CD4-positive, alpha-beta memory T cell (primary cell): ENCODE measurements around the gene CDKAL1. TPM values are rescaled to one million over a fixed set of nuclear protein-coding genes. Genes with fewer than 3 reads are reported as not detected.

Experiments used
- CTCF ChIA-PET: fragments of 350-600 bp; sonication (Branson Sonifier 250); formaldehyde crosslinking; loops from one replicate; lab custom pipeline; 2021; ENCODE audit warnings: inconsistent platforms; ENCODE audit not compliant: partially characterized antibody; lab: Charles Lee
- POLR2A ChIA-PET: fragments of 350-600 bp; sonication (Branson Sonifier 250); formaldehyde crosslinking; loops from one replicate; lab custom pipeline; 2021; ENCODE audit not compliant: partially characterized antibody; lab: Charles Lee
- DNase-seq, 5 donors: peaks; one replicate each; pipeline versions ENCODE4 v3.0.0 to v3.0.0-alpha.2; 2020 to 2022; ENCODE audit warnings: mixed read lengths in 1 of 5
- H3K27ac ChIP-seq: one replicate; pipeline ENCODE4 v1.7.0; 2013; ENCODE audit warnings: low read depth, low read length
- H3K27me3 ChIP-seq: 2 replicates; pipeline ENCODE4 v1.7.0; 2013; ENCODE audit warnings: mild to moderate bottlenecking, low read length, moderate library complexity; ENCODE audit not compliant: insufficient read depth
- H3K36me3 ChIP-seq: 2 replicates; pipeline ENCODE4 v1.7.0; 2013; ENCODE audit warnings: mild to moderate bottlenecking, low read length, moderate library complexity; ENCODE audit not compliant: insufficient read depth
- H3K4me1 ChIP-seq: 2 replicates; pipeline ENCODE4 v1.7.0; 2013; ENCODE audit warnings: mild to moderate bottlenecking, low read length, moderate library complexity; ENCODE audit not compliant: insufficient read depth
- H3K4me3 ChIP-seq, 2 donors: one replicate each; pipeline ENCODE4 v1.7.0; 2013; ENCODE audit warnings: low read length in 2 of 2, mild to moderate bottlenecking in 1 of 2
- H3K9me3 ChIP-seq, 2 donors: one replicate each; pipeline ENCODE4 v1.7.0; 2013; ENCODE audit warnings: low read length in 2 of 2, control low read depth in 1 of 2; ENCODE audit not compliant: control insufficient read depth in 1 of 2
- H3K27ac Mint-ChIP-seq, 7 donors: one replicate each; pipeline ENCODE4 v1.8.0; 2020 to 2021; ENCODE audit warnings: mixed read lengths in 7 of 7, mild to moderate bottlenecking in 6 of 7, inconsistent platforms in 3 of 7, moderate library complexity in 3 of 7
- H3K27me3 Mint-ChIP-seq, 2 donors: one replicate each; pipeline ENCODE4 v1.8.0; 2020 to 2021; ENCODE audit warnings: mixed read lengths in 2 of 2
- H3K36me3 Mint-ChIP-seq, 2 donors: one replicate each; pipeline ENCODE4 v1.8.0; 2020 to 2021; ENCODE audit warnings: mixed read lengths in 2 of 2, inconsistent platforms in 1 of 2, mild to moderate bottlenecking in 1 of 2
- H3K4me1 Mint-ChIP-seq, 4 donors: one replicate each; pipeline ENCODE4 v1.8.0; 2020 to 2021; ENCODE audit warnings: mixed read lengths in 4 of 4, mild to moderate bottlenecking in 1 of 4
- H3K4me3 Mint-ChIP-seq, 8 donors: one replicate each; pipeline ENCODE4 v1.8.0; 2020 to 2021; ENCODE audit warnings: mixed read lengths in 8 of 8, mild to moderate bottlenecking in 7 of 8, moderate library complexity in 6 of 8, inconsistent platforms in 3 of 8
- H3K9me3 Mint-ChIP-seq, 8 donors: one replicate each; pipeline ENCODE4 v1.8.0; 2020 to 2021; ENCODE audit warnings: mixed read lengths in 8 of 8, mild to moderate bottlenecking in 5 of 8, inconsistent platforms in 3 of 8, moderate library complexity in 1 of 8
- intact Hi-C: fragments of 100-400 bp; cut with micrococcal nuclease; formaldehyde crosslinking; loops from one replicate; pipeline ENCODE4 v1.15.1; 2023
- polyA plus RNA-seq, 2 donors: library from polyadenylated mRNA; unstranded; fragments of 300-500 nt; fragmentation: Illumina TruSeq; gene quantifications; one replicate each; pipeline ENCODE4 v1.2.3, GENCODE V29; 2021
- total RNA-seq, 2 experiments: library from RNA; stranded (reverse); gene quantifications; one replicate each; pipeline ENCODE4 v1.2.3, GENCODE V29; 2021

The CDKAL1 gene
- total and polyA plus RNA-seq, 4 experiments from 2014 or later = 22.3 to 41.8 (median 26.8) TPM

DNA sequence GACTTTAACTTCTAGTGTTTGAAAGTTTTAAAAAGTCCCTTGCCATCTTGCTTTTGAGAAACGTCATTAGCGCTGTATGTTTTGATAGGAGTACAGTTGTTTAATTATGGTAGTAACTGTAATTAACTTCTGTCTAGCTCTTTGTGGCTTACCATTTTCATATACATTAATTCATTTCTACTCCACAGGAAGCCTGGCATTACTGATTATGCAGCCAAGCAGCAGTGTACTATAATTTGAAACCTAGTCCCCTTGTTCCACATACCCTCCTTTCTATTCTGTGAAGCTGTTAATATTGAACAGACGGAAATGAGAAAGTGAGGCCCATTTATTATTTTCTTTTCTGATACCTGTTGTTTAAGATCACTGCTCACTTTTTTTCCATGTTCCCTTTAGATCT lies 235.4 kb downstream of the CDKAL1 start:
- POLR2A ChIA-PET = no interaction called here
- Histone ChIP-seq H3K27me3 (no peaks in the 10 kb centered on the region), H3K27ac (no peak overlapping the region), H3K9me3 (no peaks in the 10 kb centered on the region), H3K4me1 (no peaks in the 10 kb centered on the region), H3K36me3 (no peaks in the 10 kb centered on the region), H3K4me3 (no peak overlapping the region)
- Mint-ChIP-seq H3K27me3 (no peaks in the 10 kb centered on the region), H3K36me3 (peaks cover 25 to 30% of the 10 kb centered on the region in 2 donors), H3K27ac (no peak overlapping the region), H3K4me3 (no peak overlapping the region), H3K4me1 (peaks cover 0 to 1% (median 0%) of the 10 kb centered on the region in 4 donors), H3K9me3 (no peaks in the 10 kb centered on the region)
- CTCF ChIA-PET = no interaction called here
- no peak for DNase-seq
- intact Hi-C loops = no loop called here

DNA sequence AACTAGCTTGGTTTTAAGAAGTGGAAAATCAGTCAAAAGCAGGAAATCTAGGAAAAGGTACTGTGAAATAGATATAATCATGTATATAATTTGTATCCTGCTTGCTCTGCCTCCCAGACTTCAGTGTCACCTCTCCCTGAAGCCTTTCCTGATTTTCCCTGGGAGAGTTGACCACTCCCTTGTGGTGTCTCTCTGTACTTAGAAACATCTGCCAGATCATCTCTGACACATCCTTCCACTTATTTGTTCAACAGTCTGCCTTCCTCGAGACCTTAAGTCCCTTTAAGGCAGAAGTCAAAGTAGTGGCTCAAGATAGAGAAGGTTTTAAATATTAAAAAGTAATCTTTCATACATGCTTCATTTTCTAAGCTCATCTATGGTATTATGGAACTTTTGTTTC lies 236.5 kb downstream of the CDKAL1 start:
- ChIA-PET POLR2A (no interaction called here), CTCF (no interaction called here)
- Mint-ChIP-seq H3K9me3 (no peaks in the 10 kb centered on the region), H3K4me3 (no peak overlapping the region), H3K36me3 (peaks cover 23 to 26% of the 10 kb centered on the region in 2 donors), H3K27ac (no peak overlapping the region), H3K27me3 (no peaks in the 10 kb centered on the region), H3K4me1 (no peaks in the 10 kb centered on the region)
- Histone ChIP-seq H3K4me1 (no peaks in the 10 kb centered on the region), H3K9me3 (no peaks in the 10 kb centered on the region), H3K27me3 (no peaks in the 10 kb centered on the region), H3K27ac (no peak overlapping the region), H3K4me3 (no peak overlapping the region), H3K36me3 (no peaks in the 10 kb centered on the region)
- DNase-seq = no peak
- intact Hi-C loops = no loop called here

DNA sequence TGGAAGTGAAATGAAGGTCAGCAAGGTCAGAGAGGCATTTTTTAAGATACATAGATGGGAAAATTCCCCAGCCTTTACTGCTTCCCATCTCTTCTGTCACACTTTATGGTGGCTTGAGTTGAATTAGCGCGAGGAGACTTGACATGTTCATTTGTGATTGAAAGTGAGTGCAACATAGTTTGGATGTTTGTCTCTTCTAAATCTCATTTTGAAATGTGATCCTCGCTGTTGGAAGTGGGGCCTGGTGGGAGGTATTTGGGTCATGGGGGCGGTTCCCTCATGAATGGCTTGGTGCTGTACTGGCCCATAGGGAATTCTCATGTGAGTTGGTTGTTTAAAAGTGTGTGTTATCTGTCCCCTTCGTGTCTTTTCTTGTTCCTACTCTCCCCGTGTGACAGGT lies 237.2 kb downstream of the CDKAL1 start:
- no peak overlapping the region for H3K4me3 Mint-ChIP-seq
- H3K9me3 Mint-ChIP-seq = no peaks in the 10 kb centered on the region
- POLR2A ChIA-PET = no interaction called here
- no peak overlapping the region for H3K27ac Mint-ChIP-seq
- Histone ChIP-seq H3K36me3 (no peaks in the 10 kb centered on the region), H3K4me1 (no peaks in the 10 kb centered on the region), H3K9me3 (no peaks in the 10 kb centered on the region), H3K27ac (no peak overlapping the region), H3K27me3 (no peaks in the 10 kb centered on the region), H3K4me3 (no peak overlapping the region)
- H3K4me1 Mint-ChIP-seq = no peaks in the 10 kb centered on the region
- CTCF ChIA-PET = no interaction called here
- intact Hi-C loops = no loop called here
- H3K27me3 Mint-ChIP-seq = no peaks in the 10 kb centered on the region
- DNase-seq = no peak
- H3K36me3 Mint-ChIP-seq = peaks cover 21 to 29% of the 10 kb centered on the region in 2 donors

DNA sequence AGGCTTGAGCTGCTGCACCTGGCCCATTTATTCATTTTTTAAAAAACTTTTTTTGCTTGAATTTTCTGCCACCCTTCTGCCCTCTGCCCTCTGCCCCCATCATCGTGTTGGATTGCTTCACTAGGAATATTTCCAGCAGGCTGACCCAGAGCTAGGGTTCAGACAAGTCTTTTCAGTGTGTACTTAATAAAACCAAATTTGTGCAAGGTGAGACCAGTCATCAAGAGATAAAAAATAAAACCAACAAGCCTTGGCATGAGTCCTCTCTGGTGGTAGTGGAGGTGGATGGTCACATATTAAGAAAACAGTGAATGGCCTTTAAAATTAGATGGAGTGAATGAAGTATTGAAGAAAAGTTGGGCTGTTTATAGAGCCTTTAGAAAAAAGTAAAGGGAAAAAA lies 239.6 kb downstream of the CDKAL1 start:
- Mint-ChIP-seq H3K4me1 (no peaks in the 10 kb centered on the region), H3K9me3 (no peaks in the 10 kb centered on the region), H3K4me3 (no peak overlapping the region), H3K27ac (peak overlapping the region in 1 of 7 donors; percentile 47), H3K36me3 (peaks cover 19 to 39% of the 10 kb centered on the region in 2 donors), H3K27me3 (no peaks in the 10 kb centered on the region)
- no peak for DNase-seq
- ChIA-PET CTCF (no interaction called here), POLR2A (no interaction called here)
- H3K9me3 ChIP-seq = no peaks in the 10 kb centered on the region
- intact Hi-C loops = no loop called here
- H3K4me1 ChIP-seq = no peaks in the 10 kb centered on the region
- H3K36me3 ChIP-seq = no peaks in the 10 kb centered on the region
- H3K27me3 ChIP-seq = no peaks in the 10 kb centered on the region
- no peak overlapping the region for H3K27ac ChIP-seq
- no peak overlapping the region for H3K4me3 ChIP-seq

DNA sequence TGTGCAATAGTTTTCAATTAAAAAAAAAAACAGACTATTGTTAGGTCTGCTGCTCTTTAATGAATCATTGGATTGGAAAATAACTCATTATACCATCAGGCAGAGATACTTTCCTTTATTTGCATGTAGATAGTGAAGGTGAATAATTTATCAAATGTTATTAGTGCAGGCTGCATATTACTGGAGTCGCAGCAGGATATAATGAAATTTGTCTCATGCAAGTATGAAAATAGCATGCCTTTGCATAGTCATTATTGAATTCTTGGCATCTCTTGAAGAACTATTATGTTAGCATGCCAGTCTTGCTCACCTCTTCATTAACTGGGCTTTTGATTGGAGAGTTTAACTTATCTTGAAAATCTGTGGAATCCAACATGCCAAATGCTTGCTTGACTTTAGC lies 241.7 kb downstream of the CDKAL1 start:
- DNase-seq = no peak
- Mint-ChIP-seq H3K4me3 (no peak overlapping the region), H3K27ac (no peak overlapping the region), H3K36me3 (peaks cover 16 to 36% of the 10 kb centered on the region in 2 donors), H3K27me3 (no peaks in the 10 kb centered on the region), H3K4me1 (no peaks in the 10 kb centered on the region), H3K9me3 (no peaks in the 10 kb centered on the region)
- H3K27me3 ChIP-seq = no peaks in the 10 kb centered on the region
- H3K4me1 ChIP-seq = no peaks in the 10 kb centered on the region
- H3K36me3 ChIP-seq = no peaks in the 10 kb centered on the region
- no peaks in the 10 kb centered on the region for H3K9me3 ChIP-seq
- intact Hi-C loops = no loop called here
- H3K4me3 ChIP-seq = no peak overlapping the region
- ChIA-PET CTCF (no interaction called here), POLR2A (no interaction called here)
- H3K27ac ChIP-seq = no peak overlapping the region

DNA sequence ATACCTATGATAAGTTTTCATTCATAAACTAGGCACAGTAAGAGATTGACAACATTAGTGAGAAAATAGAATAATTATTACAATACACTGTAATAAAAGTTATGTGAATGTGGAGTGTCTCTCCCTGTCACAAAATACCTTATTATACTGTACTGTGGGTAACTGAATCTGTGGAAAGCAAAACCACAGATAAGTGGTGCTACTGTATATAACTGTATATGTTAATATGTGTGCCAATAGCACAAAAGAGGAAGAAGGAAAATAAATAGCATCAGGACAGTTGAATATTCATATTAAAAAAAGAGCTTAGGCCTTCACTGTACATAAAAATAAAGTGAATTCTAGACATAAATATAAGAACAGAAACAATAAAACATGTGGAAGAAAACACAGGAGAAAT lies 243.5 kb downstream of the CDKAL1 start:
- POLR2A ChIA-PET = no interaction called here
- H3K36me3 ChIP-seq = no peaks in the 10 kb centered on the region
- H3K27ac Mint-ChIP-seq = no peak overlapping the region
- H3K4me1 Mint-ChIP-seq = no peaks in the 10 kb centered on the region
- H3K9me3 ChIP-seq = no peaks in the 10 kb centered on the region
- no peak for DNase-seq
- CTCF ChIA-PET = no interaction called here
- no peaks in the 10 kb centered on the region for H3K27me3 ChIP-seq
- no peaks in the 10 kb centered on the region for H3K27me3 Mint-ChIP-seq
- H3K9me3 Mint-ChIP-seq = no peaks in the 10 kb centered on the region
- no peak overlapping the region for H3K27ac ChIP-seq
- no peak overlapping the region for H3K4me3 Mint-ChIP-seq
- H3K4me1 ChIP-seq = no peaks in the 10 kb centered on the region
- H3K36me3 Mint-ChIP-seq = peaks cover 26 to 39% of the 10 kb centered on the region in 2 donors
- H3K4me3 ChIP-seq = no peak overlapping the region
- intact Hi-C loops = no loop called here

DNA sequence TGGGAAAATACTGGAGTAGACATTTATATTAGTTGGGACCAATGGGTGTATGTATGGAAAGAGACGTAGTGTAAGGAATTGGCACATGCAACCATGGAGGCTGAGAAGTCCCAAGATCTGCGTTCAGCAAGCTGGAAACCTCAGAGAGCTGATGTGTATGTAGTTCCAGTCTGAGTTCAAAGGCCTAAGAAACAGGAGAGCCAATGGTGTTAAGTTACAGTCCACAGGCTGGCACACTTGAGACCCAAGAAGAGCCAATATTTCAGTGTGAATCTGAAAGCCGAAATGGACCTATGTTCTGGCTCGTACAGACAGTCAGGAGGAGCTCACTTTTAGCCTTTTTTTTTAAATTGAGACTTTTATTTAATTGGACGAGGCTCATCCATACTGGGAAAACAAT lies 244.2 kb downstream of the CDKAL1 start:
- H3K27me3 ChIP-seq = no peaks in the 10 kb centered on the region
- POLR2A ChIA-PET = no interaction called here
- no peak overlapping the region for H3K4me3 Mint-ChIP-seq
- H3K27ac Mint-ChIP-seq = no peak overlapping the region
- no peak overlapping the region for H3K4me3 ChIP-seq
- no peak for DNase-seq
- no peak overlapping the region for H3K27ac ChIP-seq
- no peaks in the 10 kb centered on the region for H3K9me3 Mint-ChIP-seq
- H3K27me3 Mint-ChIP-seq = no peaks in the 10 kb centered on the region
- H3K4me1 Mint-ChIP-seq = no peaks in the 10 kb centered on the region
- H3K36me3 Mint-ChIP-seq = peaks cover 28 to 39% of the 10 kb centered on the region in 2 donors
- no peaks in the 10 kb centered on the region for H3K9me3 ChIP-seq
- CTCF ChIA-PET = no interaction called here
- no peaks in the 10 kb centered on the region for H3K36me3 ChIP-seq
- H3K4me1 ChIP-seq = no peaks in the 10 kb centered on the region
- intact Hi-C loops = no loop called here

DNA sequence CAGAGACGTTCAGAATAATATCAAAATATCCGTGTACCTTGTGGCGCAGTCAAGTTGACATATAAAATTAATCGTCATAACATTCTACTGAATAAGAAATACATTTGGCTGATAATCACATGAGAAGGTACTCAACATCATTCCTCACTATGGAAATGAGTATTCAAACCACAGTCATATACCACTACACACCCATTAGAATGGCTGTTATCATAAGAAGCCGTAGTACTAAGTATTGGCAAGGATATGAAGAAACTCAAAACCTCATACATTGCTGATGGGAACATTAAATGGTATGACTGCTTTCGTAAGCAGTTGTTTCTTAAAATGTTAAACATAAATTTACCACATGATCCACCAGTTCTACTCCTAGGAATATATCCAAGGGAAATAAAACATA lies 244.7 kb downstream of the CDKAL1 start:
- Mint-ChIP-seq H3K4me1 (no peaks in the 10 kb centered on the region), H3K27ac (no peak overlapping the region), H3K4me3 (no peak overlapping the region), H3K27me3 (no peaks in the 10 kb centered on the region), H3K9me3 (no peaks in the 10 kb centered on the region), H3K36me3 (peaks cover 29 to 43% of the 10 kb centered on the region in 2 donors)
- DNase-seq = no peak
- no peak overlapping the region for H3K4me3 ChIP-seq
- ChIA-PET CTCF (no interaction called here), POLR2A (no interaction called here)
- no peaks in the 10 kb centered on the region for H3K9me3 ChIP-seq
- H3K27me3 ChIP-seq = no peaks in the 10 kb centered on the region
- H3K27ac ChIP-seq = no peak overlapping the region
- H3K4me1 ChIP-seq = no peaks in the 10 kb centered on the region
- no peaks in the 10 kb centered on the region for H3K36me3 ChIP-seq
- intact Hi-C loops = no loop called here
